Upper lobe of left lung (tissue), 4 donors: ENCODE measurements around the gene PNPO.

ENCODE experiments used
- CTCF ChIP-seq, 6 experiments: fragments of 450-650 bp in 4 of 6; fragments of 200-600 bp in 2 of 6; sonication (generic) in 2 of 6; IDR thresholded peaks; one replicate each; pipeline ENCODE4 v1.5.1; 2016 to 2019; ENCODE audit warnings: antibody characterized with exemption in 6 of 6
- EP300 ChIP-seq, 4 donors: sonication (generic); formaldehyde crosslinking; IDR thresholded peaks; one replicate each; pipeline ENCODE4 v1.5.1; 2017; ENCODE audit warnings: antibody characterized with exemption in 4 of 4, control low read depth in 2 of 4
- POLR2A ChIP-seq, 4 donors: fragments of 450-650 bp; IDR thresholded peaks; one replicate each; pipeline ENCODE4 v1.5.1; 2016 to 2017; ENCODE audit warnings: antibody characterized with exemption in 4 of 4, mild to moderate bottlenecking in 2 of 4
- POLR2AphosphoS5 ChIP-seq, 2 donors: sonication (generic); formaldehyde crosslinking; IDR thresholded peaks; one replicate each; pipeline ENCODE4 v1.5.1; 2017; ENCODE audit warnings: antibody characterized with exemption in 2 of 2

DNA sequence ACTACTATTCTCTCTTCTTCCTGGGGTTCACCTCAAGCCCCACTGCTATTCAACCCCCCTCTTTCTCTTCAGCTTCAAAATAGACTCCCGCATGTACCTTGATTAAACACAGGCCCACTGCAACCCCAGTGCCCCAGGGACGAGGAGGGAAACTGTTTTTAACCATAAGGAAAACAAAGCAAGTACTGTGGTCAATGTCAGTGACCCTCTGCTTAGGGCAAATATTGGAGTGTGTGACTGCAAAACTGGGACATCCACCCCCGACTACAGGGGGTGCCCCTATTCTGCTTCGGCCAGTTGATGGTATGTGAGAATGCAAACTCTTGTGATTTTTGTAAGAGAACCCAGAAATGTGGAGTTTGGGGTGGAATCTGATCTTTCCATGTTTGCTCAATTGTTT lies 9.5 kb upstream of the PNPO start:
- TF ChIP-seq CTCF (IDR thresholded peaks at IDR 0.05) = no peak
- no peak for TF ChIP-seq POLR2AphosphoS5 (IDR thresholded peaks at IDR 0.05)
- TF ChIP-seq POLR2A (IDR thresholded peaks at IDR 0.05) = no peak
- TF ChIP-seq EP300 (IDR thresholded peaks at IDR 0.05) = no peak
